ENCODE data around the gene CKS1B.
A peak's percentile ranks its signal among the peaks of the same experiment; 100 is the strongest.

The CKS1B gene

DNA sequence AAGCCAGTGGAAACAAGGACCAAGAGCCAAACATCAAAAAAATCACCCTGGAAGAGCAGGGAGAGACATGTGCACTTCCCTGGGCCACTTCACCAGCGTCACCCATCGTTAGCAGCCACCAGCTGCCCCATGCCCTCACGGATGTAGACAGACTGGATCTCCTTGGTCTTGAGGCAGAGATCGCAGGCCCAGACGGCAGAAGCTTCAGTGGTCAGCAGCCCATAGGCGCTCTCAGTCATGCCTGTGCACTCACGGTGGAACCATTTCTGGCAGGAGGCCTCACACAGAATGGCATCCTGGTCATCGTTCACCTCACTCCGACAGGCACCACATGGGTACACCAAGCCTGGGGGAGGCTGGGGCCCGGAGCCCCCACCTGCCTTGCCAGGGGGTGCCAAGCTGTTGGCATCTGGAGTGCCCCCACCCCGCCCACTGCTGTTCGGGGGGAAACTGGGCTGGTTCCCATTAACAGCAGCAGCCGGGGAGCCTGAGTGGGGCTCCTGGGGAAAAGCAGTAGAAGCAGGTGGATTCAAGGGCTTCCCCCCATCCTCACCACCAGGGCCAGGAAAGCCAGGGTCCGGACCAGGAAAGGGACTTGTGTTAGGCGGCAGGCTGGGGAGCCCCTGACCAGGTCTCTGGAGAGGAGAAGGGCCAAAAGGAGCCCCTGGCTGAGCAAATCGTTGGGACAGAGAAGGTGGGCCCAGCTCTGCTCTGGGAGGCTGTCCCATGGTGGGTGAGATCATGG, 15.6 kb upstream of the CKS1B start:
- no peak overlapping the region for H3K9ac ChIP-seq (ENCODE audit: low read length in 2 of 2)
- no peak overlapping the region for H3K27ac ChIP-seq (ENCODE audit: low read length)
- H3K4me1 ChIP-seq (ENCODE audit: control insufficient read depth, insufficient read depth, low read length): peaks cover 61% of the 10 kb centered on the region

DNA sequence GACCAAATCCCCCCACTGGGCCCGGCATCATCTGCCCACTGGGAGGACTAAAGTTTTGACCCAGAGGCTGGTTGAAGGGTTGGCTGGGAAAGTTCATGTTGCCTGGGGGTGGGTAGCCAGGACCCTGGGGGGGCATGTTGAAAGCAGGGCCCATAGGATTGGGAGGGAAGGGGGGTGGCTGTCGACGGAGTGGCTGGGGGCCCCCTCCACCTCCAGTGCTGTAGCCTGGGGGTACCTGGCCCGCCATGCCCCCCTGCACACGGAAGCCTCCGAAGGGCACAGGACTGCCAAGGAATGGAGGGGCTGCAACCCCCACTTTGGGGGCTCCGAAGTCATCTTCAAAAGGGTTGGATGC, 15.1 kb upstream of the CKS1B start:
- Histone ChIP-seq H3K27ac (ENCODE audit: low read length) (no peak overlapping the region), H3K4me3 (ENCODE audit: low read length in 2 of 2) (no peak overlapping the region), H3K36me3 (ENCODE audit: control insufficient read depth in 2 of 2, insufficient read depth in 2 of 2, low read length in 2 of 2) (peaks cover 17 to 18% of the 10 kb centered on the region in 2 donors), H3K9ac (ENCODE audit: low read length in 2 of 2) (no peak overlapping the region), H3K27me3 (ENCODE audit: control insufficient read depth in 1 of 2, insufficient read depth in 2 of 2, low read length in 2 of 2) (no peaks in the 10 kb centered on the region), H3K9me3 (ENCODE audit: control insufficient read depth in 2 of 2, low read length in 2 of 2) (no peaks in the 10 kb centered on the region), H3K4me1 (ENCODE audit: control insufficient read depth, insufficient read depth, low read length) (peaks cover 59% of the 10 kb centered on the region)

More for the DNA sequence above, 15.6 kb upstream of the CKS1B start:
- H3K36me3 ChIP-seq (ENCODE audit: control insufficient read depth in 2 of 2, insufficient read depth in 2 of 2, low read length in 2 of 2): peaks cover 14 to 15% of the 10 kb centered on the region in 2 donors
- no peaks in the 10 kb centered on the region for H3K9me3 ChIP-seq (ENCODE audit: control insufficient read depth in 2 of 2, low read length in 2 of 2)
- H3K27me3 ChIP-seq (ENCODE audit: control insufficient read depth in 1 of 2, insufficient read depth in 2 of 2, low read length in 2 of 2): no peaks in the 10 kb centered on the region
- H3K4me3 ChIP-seq (ENCODE audit: low read length in 2 of 2): no peak overlapping the region

DNA sequence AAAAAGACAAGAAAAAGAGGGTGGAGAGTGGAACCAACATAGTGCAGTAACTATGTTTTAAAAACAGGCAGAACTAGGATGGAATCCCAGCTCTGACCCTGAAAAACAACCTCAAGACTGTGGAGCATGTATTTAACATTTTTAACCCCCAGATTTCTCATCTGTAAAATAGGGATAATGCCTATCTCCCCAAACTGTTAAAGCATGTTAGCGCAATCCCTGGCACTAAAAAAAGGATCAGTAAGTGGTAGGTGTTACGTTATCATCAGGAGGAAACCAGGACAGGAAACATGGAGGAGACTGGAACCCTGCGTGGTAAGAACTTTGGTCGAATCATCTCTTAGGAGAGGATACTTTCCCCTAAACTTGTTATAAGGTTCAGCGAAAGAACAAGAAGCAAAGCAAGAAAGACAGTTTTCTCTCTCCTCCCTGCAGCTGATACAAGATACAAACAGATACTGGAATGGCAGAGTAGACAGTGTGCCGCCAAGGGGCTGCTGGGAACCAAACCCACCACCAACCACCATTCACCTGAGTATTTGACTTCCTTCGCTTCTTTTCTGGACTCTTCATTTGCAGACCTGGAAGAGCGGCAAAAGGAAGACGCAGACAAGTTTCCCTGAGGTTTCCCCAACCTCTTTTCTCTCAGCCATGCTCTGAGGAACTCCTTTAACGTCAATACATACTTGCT, 13.9 kb upstream of the CKS1B start:
- H3K36me3 ChIP-seq (ENCODE audit: control insufficient read depth in 2 of 2, insufficient read depth in 2 of 2, low read length in 2 of 2): peaks cover 24 to 27% of the 10 kb centered on the region in 2 donors
- H3K4me3 ChIP-seq (ENCODE audit: low read length in 2 of 2): peak overlapping the region; percentile 31 to 85
- no peaks in the 10 kb centered on the region for H3K27me3 ChIP-seq (ENCODE audit: control insufficient read depth in 1 of 2, insufficient read depth in 2 of 2, low read length in 2 of 2)
- H3K4me1 ChIP-seq (ENCODE audit: control insufficient read depth, insufficient read depth, low read length): peaks cover 48% of the 10 kb centered on the region
- H3K9ac ChIP-seq (ENCODE audit: low read length in 2 of 2): peak overlapping the region; percentile 93 to 94
- peak overlapping the region; percentile 94 for H3K27ac ChIP-seq (ENCODE audit: low read length)
- no peaks in the 10 kb centered on the region for H3K9me3 ChIP-seq (ENCODE audit: control insufficient read depth in 2 of 2, low read length in 2 of 2)

DNA sequence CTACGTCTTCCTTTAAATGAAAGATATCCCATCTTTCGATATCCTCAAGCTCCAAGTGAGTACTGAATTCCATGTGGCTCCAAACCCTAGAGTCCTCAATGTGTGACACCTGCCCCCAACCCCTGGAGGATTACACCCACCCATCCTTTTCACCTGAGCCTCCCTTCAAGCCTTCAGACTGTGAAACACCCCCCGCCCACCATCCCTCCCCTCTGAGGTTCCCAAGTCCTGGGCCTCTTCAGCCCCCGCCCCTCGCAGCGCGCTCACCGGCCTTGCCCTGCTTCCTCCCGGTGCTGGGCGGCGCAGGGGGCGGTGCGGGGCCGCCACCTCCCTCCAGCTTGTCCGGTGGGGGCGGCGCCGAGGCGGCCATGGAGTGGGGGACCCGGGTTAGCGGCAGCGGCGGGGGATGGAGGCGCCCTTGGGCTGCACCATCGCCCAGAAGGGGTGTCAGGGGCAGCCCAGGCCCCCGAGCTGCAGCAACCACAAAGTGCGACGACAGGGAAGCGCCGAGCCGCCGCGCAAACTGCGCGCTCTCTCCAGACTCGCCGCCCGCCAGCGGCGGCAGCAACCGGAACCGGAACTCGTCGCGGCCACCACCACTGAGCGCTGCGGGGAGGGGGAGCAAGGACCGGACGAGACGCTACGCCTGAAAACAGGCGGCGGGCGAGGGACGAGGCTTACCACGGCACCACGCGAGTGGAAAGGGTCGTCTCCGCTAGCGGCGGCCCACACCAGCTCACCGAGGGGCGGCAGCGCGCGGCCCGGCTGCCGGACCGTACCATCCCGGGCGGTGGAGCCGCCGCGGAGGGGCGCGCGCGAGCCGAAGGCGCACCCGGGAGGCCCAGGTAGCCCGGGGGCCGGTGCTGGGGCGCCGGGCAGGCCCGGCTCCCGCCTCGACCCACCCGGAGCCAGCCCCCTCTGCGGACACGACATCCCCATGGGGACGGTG, 13.0 kb upstream of the CKS1B start, which contains the start of gene PYGO2:
PYGO2 (minus strand) TSS at position 576 of the 949 bp plus-strand sequence; CDS start at position 370, 206 bp downstream.
- Histone ChIP-seq H3K4me3 (ENCODE audit: low read length in 2 of 2) (peak within 1 kb of the TSS; percentile 31 to 85), H3K27me3 (ENCODE audit: control insufficient read depth in 1 of 2, insufficient read depth in 2 of 2, low read length in 2 of 2) (no peaks in the 10 kb centered on the region), H3K9ac (ENCODE audit: low read length in 2 of 2) (peak within 1 kb of the TSS; percentile 93 to 94), H3K27ac (ENCODE audit: low read length) (peak within 1 kb of the TSS; percentile 94), H3K4me1 (ENCODE audit: control insufficient read depth, insufficient read depth, low read length) (peaks cover 41% of the 10 kb centered on the region), H3K9me3 (ENCODE audit: control insufficient read depth in 2 of 2, low read length in 2 of 2) (no peaks in the 10 kb centered on the region), H3K36me3 (ENCODE audit: control insufficient read depth in 2 of 2, insufficient read depth in 2 of 2, low read length in 2 of 2) (peaks cover 33 to 35% of the 10 kb centered on the region in 2 donors)

DNA sequence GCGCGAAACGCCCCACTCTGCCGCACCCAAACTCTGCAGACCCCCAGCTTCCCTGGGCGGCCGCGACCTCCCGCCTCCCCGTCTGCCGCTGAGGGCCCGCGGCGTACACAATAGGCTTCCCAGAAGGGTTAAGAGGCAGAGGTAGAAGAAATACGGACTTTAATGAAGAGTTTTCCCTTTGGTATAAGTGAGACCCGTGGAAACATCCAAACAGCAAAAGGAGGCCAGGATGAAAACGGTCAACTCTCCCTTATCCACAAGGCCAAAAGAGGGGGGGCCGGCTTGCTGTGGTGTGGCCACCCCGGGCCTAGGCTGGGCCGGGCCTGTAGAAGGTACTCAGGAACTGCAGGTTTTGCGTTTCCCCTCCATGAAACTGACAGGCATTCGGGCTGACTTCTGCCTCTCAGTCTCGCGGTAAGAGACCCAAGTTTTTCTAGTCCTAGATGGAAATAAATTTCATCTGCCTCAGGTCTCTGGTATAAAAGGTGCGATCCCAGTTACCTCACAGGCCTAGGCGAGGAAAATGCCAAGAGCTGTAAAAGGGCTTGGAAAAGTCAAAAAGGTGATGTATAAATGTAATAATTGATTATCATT, 12.2 kb upstream of the CKS1B start:
- no peaks in the 10 kb centered on the region for H3K27me3 ChIP-seq (ENCODE audit: control insufficient read depth in 1 of 2, insufficient read depth in 2 of 2, low read length in 2 of 2)
- no peaks in the 10 kb centered on the region for H3K9me3 ChIP-seq (ENCODE audit: control insufficient read depth in 2 of 2, low read length in 2 of 2)
- peak overlapping the region; percentile 31 to 85 for H3K4me3 ChIP-seq (ENCODE audit: low read length in 2 of 2)
- peaks cover 33% of the 10 kb centered on the region for H3K4me1 ChIP-seq (ENCODE audit: control insufficient read depth, insufficient read depth, low read length)
- peak overlapping the region; percentile 94 for H3K27ac ChIP-seq (ENCODE audit: low read length)
- peaks cover 40 to 42% of the 10 kb centered on the region in 2 donors for H3K36me3 ChIP-seq (ENCODE audit: control insufficient read depth in 2 of 2, insufficient read depth in 2 of 2, low read length in 2 of 2)
- H3K9ac ChIP-seq (ENCODE audit: low read length in 2 of 2): peak overlapping the region; percentile 93 to 94

DNA sequence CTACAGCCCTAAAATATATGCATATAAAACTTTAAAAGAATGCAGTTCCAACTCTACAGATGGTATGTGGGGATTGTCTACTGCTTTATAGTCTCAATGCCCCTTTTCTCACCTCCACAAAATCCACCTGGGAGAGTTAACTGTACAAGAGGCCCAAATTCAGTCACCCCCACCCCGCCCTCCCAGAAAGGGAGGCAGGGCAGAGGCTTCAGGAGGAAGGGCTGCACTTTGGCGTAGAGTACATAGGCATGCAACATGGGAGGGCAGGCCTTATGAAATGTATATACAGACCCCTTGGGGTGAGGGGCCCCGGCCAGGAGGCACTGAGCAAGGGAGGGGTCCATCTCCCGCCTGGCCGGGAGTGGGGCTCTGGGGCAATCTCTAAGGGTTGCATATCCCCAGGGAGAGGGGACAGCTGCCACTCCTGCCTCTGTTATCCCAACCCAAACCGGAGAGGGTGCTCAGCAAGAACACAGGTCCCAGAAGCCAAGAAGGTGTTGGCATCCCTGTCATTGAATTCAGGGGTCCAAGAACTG, 11.6 kb upstream of the CKS1B start:
- peak overlapping the region; percentile 93 to 94 for H3K9ac ChIP-seq (ENCODE audit: low read length in 2 of 2)
- peaks cover 46 to 48% of the 10 kb centered on the region in 2 donors for H3K36me3 ChIP-seq (ENCODE audit: control insufficient read depth in 2 of 2, insufficient read depth in 2 of 2, low read length in 2 of 2)
- peak overlapping the region; percentile 31 to 85 for H3K4me3 ChIP-seq (ENCODE audit: low read length in 2 of 2)
- H3K27ac ChIP-seq (ENCODE audit: low read length): peak overlapping the region; percentile 94
- no peaks in the 10 kb centered on the region for H3K27me3 ChIP-seq (ENCODE audit: control insufficient read depth in 1 of 2, insufficient read depth in 2 of 2, low read length in 2 of 2)
- peaks cover 30% of the 10 kb centered on the region for H3K4me1 ChIP-seq (ENCODE audit: control insufficient read depth, insufficient read depth, low read length)
- no peaks in the 10 kb centered on the region for H3K9me3 ChIP-seq (ENCODE audit: control insufficient read depth in 2 of 2, low read length in 2 of 2)

DNA sequence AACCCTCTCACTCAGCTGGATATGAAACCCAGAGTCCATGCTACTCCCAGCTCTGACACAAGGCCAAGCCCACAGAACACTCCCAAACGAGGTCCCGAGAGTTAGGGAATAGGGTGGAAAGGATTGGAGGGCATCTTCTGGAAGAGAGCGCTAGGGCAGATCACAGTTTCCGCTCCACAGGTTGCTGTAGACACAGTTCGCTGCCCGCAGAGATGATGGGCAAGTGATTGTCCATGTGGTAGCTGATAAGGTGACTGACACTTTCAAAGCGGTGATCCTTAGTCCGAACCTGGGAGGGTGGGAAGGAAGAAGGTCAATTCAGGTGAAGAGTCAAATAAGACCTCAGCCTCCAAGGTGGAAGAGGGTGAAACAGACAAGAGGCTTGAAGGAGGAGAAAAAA, 10.8 kb upstream of the CKS1B start:
- Histone ChIP-seq H3K36me3 (ENCODE audit: control insufficient read depth in 2 of 2, insufficient read depth in 2 of 2, low read length in 2 of 2) (peaks cover 44 to 51% of the 10 kb centered on the region in 2 donors), H3K4me1 (ENCODE audit: control insufficient read depth, insufficient read depth, low read length) (peaks cover 30% of the 10 kb centered on the region), H3K27ac (ENCODE audit: low read length) (no peak overlapping the region), H3K9me3 (ENCODE audit: control insufficient read depth in 2 of 2, low read length in 2 of 2) (no peaks in the 10 kb centered on the region), H3K9ac (ENCODE audit: low read length in 2 of 2) (peak overlapping the region in 1 of 2 donors; percentile 42), H3K4me3 (ENCODE audit: low read length in 2 of 2) (no peak overlapping the region), H3K27me3 (ENCODE audit: control insufficient read depth in 1 of 2, insufficient read depth in 2 of 2, low read length in 2 of 2) (no peaks in the 10 kb centered on the region)

DNA sequence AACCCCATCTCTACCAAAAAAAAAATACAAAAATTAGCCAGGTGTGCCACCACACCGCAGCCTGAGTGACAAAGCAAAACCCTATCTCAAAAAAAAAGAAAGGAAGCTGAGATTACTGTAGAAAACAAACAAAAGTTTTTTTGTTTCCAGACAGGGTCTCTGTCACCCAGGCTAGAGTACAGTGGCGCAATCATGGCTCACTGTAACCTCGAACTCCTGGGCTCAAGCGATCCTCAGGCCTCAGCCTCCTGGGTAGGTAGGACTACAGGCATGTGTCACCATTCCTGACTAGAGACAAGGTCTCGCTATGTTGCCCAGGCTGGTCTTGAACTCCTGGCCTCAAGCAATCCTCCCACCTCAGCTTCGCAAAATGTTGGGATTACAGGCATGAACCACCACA, 10.1 kb upstream of the CKS1B start:
- no peaks in the 10 kb centered on the region for H3K9me3 ChIP-seq (ENCODE audit: control insufficient read depth in 2 of 2, low read length in 2 of 2)
- no peak overlapping the region for H3K27ac ChIP-seq (ENCODE audit: low read length)
- peaks cover 41 to 52% of the 10 kb centered on the region in 2 donors for H3K36me3 ChIP-seq (ENCODE audit: control insufficient read depth in 2 of 2, insufficient read depth in 2 of 2, low read length in 2 of 2)
- no peak overlapping the region for H3K4me3 ChIP-seq (ENCODE audit: low read length in 2 of 2)
- H3K4me1 ChIP-seq (ENCODE audit: control insufficient read depth, insufficient read depth, low read length): peaks cover 34% of the 10 kb centered on the region
- no peak overlapping the region for H3K9ac ChIP-seq (ENCODE audit: low read length in 2 of 2)
- no peaks in the 10 kb centered on the region for H3K27me3 ChIP-seq (ENCODE audit: control insufficient read depth in 1 of 2, insufficient read depth in 2 of 2, low read length in 2 of 2)

DNA sequence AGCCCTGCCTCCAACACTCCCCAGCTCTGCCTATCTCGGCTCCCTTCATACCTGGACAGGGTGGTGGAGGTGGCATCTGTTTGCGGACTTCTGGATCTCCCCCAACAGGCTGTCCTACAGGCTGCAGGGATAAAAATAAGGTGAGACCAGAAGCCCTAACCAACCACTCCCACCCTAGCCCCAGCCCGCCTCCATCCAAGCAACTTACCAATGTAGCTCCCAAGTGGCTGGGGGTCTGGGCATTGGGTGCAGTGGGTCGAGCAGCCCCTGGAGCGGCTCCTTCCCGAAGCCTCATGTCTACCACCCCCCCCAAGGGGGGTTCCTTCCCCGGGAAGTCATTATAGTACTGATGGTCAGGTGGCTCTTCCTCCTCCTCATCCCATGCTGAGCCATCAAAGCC, 8.4 kb upstream of the CKS1B start:
- Histone ChIP-seq H3K4me3 (ENCODE audit: low read length in 2 of 2) (no peak overlapping the region), H3K4me1 (ENCODE audit: control insufficient read depth, insufficient read depth, low read length) (peaks cover 40% of the 10 kb centered on the region), H3K36me3 (ENCODE audit: control insufficient read depth in 2 of 2, insufficient read depth in 2 of 2, low read length in 2 of 2) (peaks cover 41 to 49% of the 10 kb centered on the region in 2 donors), H3K27ac (ENCODE audit: low read length) (no peak overlapping the region), H3K27me3 (ENCODE audit: control insufficient read depth in 1 of 2, insufficient read depth in 2 of 2, low read length in 2 of 2) (no peaks in the 10 kb centered on the region), H3K9ac (ENCODE audit: low read length in 2 of 2) (no peak overlapping the region), H3K9me3 (ENCODE audit: control insufficient read depth in 2 of 2, low read length in 2 of 2) (no peaks in the 10 kb centered on the region)

Measured in stomach smooth muscle (tissue), 2 donors.